Measurements from ENCODE around the gene PRKAG2. TPM values are rescaled to one million over a fixed set of nuclear protein-coding genes. Genes with fewer than 3 reads are reported as not detected.

Gene PRKAG2
- total and polyA plus RNA-seq, 2 of the 13 experiments (the other 11 are each of a cell fraction or from before 2014, with no cell fraction given): 0.90 to 1.3 TPM

DNA sequence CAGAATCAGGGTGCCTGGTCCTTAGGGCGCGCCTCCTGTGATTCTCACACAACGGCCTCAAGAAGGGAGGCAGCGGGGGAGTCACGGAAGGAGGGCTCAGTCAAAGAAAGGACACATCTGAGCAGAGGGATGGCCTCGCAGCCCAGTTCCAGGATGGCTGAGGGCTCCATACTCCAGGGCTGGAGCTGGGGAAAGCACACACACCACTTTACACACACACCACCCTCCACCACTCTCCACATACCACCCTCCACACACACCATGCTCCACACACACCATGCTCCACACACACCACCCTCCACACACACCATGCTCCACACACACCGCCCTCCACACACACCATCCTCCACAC, 22.2 kb downstream of the PRKAG2 start (continued):
- TF ChIP-seq ZBTB34 (CRISPR knock-in tag; IDR thresholded peaks at IDR 0.05) (no peak), HNF4A (CRISPR knock-in tag; IDR thresholded peaks at IDR 0.05) (no peak)

- no peaks in the 10 kb centered on the region for H3K4me1 ChIP-seq (ENCODE audit: insufficient read depth, low read length)
- H2AFZ ChIP-seq (ENCODE audit: low read length): no peak overlapping the region
- DNase-seq (ENCODE audit: low spot score) (no peak), ATAC-seq (peak; percentile 25), FAIRE-seq (no peak)
- no peaks in the 10 kb centered on the region for H3K79me2 ChIP-seq (ENCODE audit: insufficient read depth, low read length)
- H4K20me1 ChIP-seq (ENCODE audit: insufficient read depth, low read length): no peaks in the 10 kb centered on the region
- BruUV-seq (replicated peaks): no TSS peak
- H3K9ac ChIP-seq (ENCODE audit: insufficient read depth, low read depth, low read length): no peak overlapping the region
- H3K36me3 ChIP-seq (replicated peaks in 1 of 2; ENCODE audit: control insufficient read depth in 1 of 2, insufficient read depth in 2 of 2, low read length in 2 of 2): no peaks in the 10 kb centered on the region
- no peak overlapping the region for H3K27ac ChIP-seq (ENCODE audit: extremely low read length, insufficient read depth, low read length)
- TF ChIP-seq, protein P1, sequence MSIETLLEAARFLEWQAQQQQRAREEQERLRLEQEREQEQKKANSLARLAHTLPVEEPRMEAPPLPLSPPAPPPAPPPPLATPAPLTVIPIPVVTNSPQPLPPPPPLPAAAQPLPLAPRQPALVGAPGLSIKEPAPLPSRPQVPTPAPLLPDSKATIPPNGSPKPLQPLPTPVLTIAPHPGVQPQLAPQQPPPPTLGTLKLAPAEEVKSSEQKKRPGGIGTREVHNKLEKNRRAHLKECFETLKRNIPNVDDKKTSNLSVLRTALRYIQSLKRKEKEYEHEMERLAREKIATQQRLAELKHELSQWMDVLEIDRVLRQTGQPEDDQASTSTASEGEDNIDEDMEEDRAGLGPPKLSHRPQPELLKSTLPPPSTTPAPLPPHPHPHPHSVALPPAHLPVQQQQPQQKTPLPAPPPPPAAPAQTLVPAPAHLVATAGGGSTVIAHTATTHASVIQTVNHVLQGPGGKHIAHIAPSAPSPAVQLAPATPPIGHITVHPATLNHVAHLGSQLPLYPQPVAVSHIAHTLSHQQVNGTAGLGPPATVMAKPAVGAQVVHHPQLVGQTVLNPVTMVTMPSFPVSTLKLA (IDR thresholded peaks at IDR 0.05): peak; percentile 85
- TF ChIP-seq ATF3 (CRISPR knock-in tag; IDR thresholded peaks at IDR 0.05): no peak
- TF ChIP-seq PAF1 (CRISPR knock-in tag; IDR thresholded peaks at IDR 0.05): no peak
- ChIA-PET POLR2A (no interaction called here), CTCF (ENCODE audit: low intra/inter-chr PET ratio, low total read pairs) (no interaction called here)
- no peak overlapping the region for H3K4me3 ChIP-seq (replicated peaks in 1 of 3; ENCODE audit: insufficient read depth in 1 of 3, low read depth in 2 of 3, low read length in 3 of 3)
- H3K4me2 ChIP-seq (ENCODE audit: low read depth, low read length): no peak overlapping the region
- H3K27me3 ChIP-seq (ENCODE audit: control insufficient read depth in 1 of 2, insufficient read depth in 2 of 2, low read length in 2 of 2): peaks cover 2 to 12% of the 10 kb centered on the region in 2 experiments; a peak in 4 of 5 replicates
- in situ Hi-C loops (cut with HindIII; ENCODE audit: extremely low pct_ligation_motif_present, low pct_unique_long_range_greater_than_20kb) (no loop called here), intact Hi-C loops (cut with micrococcal nuclease; ENCODE audit: unreplicated experiment) (no loop called here)
- WGBS (ENCODE audit: low lambda C conversion rate): 28% methylated on average over 14 of the region's 18 CpGs
- no peaks in the 10 kb centered on the region for H3K9me3 ChIP-seq (ENCODE audit: low read length)
These were observed 22.8 kb downstream of the PRKAG2 start for GRCh38 chr7:151853896-151854719.
